Pancreas (tissue), 10 donors: ENCODE data around the gene RALGPS2. TPM values are rescaled to one million over a fixed set of nuclear protein-coding genes. Genes with fewer than 3 reads are reported as not detected.
A peak's percentile ranks its signal among the peaks of the same experiment; 100 is the strongest.

ENCODE experiments used
- ATAC-seq, 4 donors: fragments of 200-7000 bp; cut with Tn5 transposase; one replicate each; pipeline versions ENCODE4 v1.8.0 to v1.9.1; 2020; ENCODE audit warnings: mild to moderate bottlenecking in 4 of 4, moderate library complexity in 4 of 4
- DNase-seq, 6 donors: peaks; one replicate each; pipeline ENCODE4 v3.0.0-alpha.2; 2020
- FAIRE-seq: peaks from 2 replicates; lab custom pipeline; 2012; peaks lifted over from hg19 to GRCh38; lab: Jason Lieb, UNC
- H3K27ac ChIP-seq, 4 donors: fragments of 200-600 bp; sonication (generic); 1 replicate in 3 of 4; 2 replicates in 1 of 4; pipeline versions ENCODE4 v1.5.0 to v1.8.0; 2020
- H3K27me3 ChIP-seq, 4 donors: fragments of 200-600 bp; one replicate each; pipeline ENCODE4 v1.8.0; 2021
- H3K36me3 ChIP-seq, 3 donors: fragments of 200-600 bp; sonication (generic) in 1 of 3; one replicate each; pipeline versions ENCODE4 v1.5.0 to v1.8.0; 2020 to 2021
- H3K4me1 ChIP-seq, 3 donors: fragments of 200-600 bp; one replicate each; pipeline ENCODE4 v1.8.0; 2021
- H3K4me3 ChIP-seq, 4 donors: fragments of 200-600 bp; sonication (generic) in 2 of 4; one replicate each; pipeline versions ENCODE4 v1.5.0 to v1.8.0; 2020 to 2021
- H3K9me3 ChIP-seq, 4 donors: fragments of 200-600 bp; one replicate each; pipeline ENCODE4 v1.8.0; 2021
- WGBS, 2 donors: extraction: QIAGEN DNeasy Blood & Tissue Kit; methylation state at CpG; one replicate each; pipeline ENCODE4 v1.1.7; 2013; 5-methylcytosine and 5-hydroxymethylcytosine counted together
- intact Hi-C, 3 donors: fragments of 100-400 bp; cut with DNase I; formaldehyde crosslinking; loops; one replicate each; pipeline versions ENCODE4 v1.11.1 to v1.14.2; 2022
- polyA plus RNA-seq, 2 donors: library from polyadenylated mRNA; stranded (reverse); fragments of 200-250 nt; gene quantifications; one replicate each; pipeline ENCODE4 v1.2.3, GENCODE V29; 2013
- total RNA-seq, 6 donors: library from RNA; stranded (reverse); fragmentation: NEBNext Ultra II Directional in 4 of 6; extraction: Animal tissue kit (Norgen Biotek cat#: 25700) in 4 of 6; gene quantifications; one replicate each; pipeline versions ENCODE4 v1.2.1 to v1.2.4, GENCODE V29; 2021 to 2023
- TF ChIP-seq, protein P1 (sequence below), 4 donors: fragments of 200-600 bp; sonication (generic) in 3 of 4; IDR thresholded peaks; one replicate each; pipeline versions ENCODE4 v1.5.0 to v1.8.0; 2021; ENCODE audit warnings: antibody characterized with exemption in 4 of 4
- donor health status: healthy with polysubstance abuse.
- donor health status: DM: no; HTN: no; CAD: no; lungs with moderate emphysema.
- donor health status: DM: no; HTN: no; CAD: no.
- donor health status: control.
- donor health status: control.
- donor health status: Bipolar disorder and iron deficiency.
- donor health status: DM: yes; HTN: yes; CAD: no.
- donor health status: DM: no; HTN: no; CAD: no.
- donor health status: DM: no; HTN: no; CAD: no.
- donor health status: DM: yes; HTN: yes; CAD: no.

The RALGPS2 gene
- total and polyA plus RNA-seq, 8 donors, result 1.9 to 11.6 (median 7.6) TPM

DNA sequence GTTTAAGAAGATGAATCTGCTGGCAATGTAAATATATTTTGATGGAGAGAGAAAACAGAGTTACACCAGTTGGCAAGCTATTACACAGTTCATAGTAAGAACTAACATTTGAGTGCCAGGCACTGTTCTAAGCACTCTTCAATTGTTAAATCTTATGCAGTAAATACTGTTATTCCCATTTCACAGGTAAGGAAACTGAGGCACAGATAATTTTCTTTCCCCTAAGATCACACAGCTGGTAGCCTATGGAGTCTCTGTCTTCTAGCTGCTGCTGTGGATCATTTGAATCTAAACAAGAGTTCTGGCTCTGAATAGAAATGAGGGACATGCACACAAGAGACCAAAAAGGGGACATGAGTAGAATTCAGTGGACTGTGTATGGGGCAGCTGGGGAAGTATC lies 137.8 kb downstream of the RALGPS2 start:
- DNase-seq (no peak), ATAC-seq (no peak), FAIRE-seq (no peak)
- intact Hi-C loops, result no loop called here
- Histone ChIP-seq H3K9me3 (no peaks in the 10 kb centered on the region), H3K36me3 (no peaks in the 10 kb centered on the region), H3K27ac (no peak overlapping the region), H3K27me3 (no peaks in the 10 kb centered on the region), H3K4me1 (no peaks in the 10 kb centered on the region), H3K4me3 (no peak overlapping the region)
- TF ChIP-seq, protein P1, sequence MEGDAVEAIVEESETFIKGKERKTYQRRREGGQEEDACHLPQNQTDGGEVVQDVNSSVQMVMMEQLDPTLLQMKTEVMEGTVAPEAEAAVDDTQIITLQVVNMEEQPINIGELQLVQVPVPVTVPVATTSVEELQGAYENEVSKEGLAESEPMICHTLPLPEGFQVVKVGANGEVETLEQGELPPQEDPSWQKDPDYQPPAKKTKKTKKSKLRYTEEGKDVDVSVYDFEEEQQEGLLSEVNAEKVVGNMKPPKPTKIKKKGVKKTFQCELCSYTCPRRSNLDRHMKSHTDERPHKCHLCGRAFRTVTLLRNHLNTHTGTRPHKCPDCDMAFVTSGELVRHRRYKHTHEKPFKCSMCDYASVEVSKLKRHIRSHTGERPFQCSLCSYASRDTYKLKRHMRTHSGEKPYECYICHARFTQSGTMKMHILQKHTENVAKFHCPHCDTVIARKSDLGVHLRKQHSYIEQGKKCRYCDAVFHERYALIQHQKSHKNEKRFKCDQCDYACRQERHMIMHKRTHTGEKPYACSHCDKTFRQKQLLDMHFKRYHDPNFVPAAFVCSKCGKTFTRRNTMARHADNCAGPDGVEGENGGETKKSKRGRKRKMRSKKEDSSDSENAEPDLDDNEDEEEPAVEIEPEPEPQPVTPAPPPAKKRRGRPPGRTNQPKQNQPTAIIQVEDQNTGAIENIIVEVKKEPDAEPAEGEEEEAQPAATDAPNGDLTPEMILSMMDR (IDR thresholded peaks at IDR 0.05), result no peak

GRCh38 chr1:178864326-178864725 lies 139.3 kb downstream of the RALGPS2 start:
- no peak overlapping the region for H3K27ac ChIP-seq
- no peaks in the 10 kb centered on the region for H3K27me3 ChIP-seq
- intact Hi-C loops, result no loop called here
- 74 to 84% methylated on average over 6 of the region's 6 CpGs for WGBS, 2 donors
- TF ChIP-seq, protein P1 (IDR thresholded peaks at IDR 0.05), result no peak
- H3K36me3 ChIP-seq, result no peaks in the 10 kb centered on the region
- H3K4me1 ChIP-seq, result no peaks in the 10 kb centered on the region
- H3K9me3 ChIP-seq, result no peaks in the 10 kb centered on the region
- H3K4me3 ChIP-seq, result no peak overlapping the region
- DNase-seq (no peak), FAIRE-seq (no peak), ATAC-seq (no peak)

DNA sequence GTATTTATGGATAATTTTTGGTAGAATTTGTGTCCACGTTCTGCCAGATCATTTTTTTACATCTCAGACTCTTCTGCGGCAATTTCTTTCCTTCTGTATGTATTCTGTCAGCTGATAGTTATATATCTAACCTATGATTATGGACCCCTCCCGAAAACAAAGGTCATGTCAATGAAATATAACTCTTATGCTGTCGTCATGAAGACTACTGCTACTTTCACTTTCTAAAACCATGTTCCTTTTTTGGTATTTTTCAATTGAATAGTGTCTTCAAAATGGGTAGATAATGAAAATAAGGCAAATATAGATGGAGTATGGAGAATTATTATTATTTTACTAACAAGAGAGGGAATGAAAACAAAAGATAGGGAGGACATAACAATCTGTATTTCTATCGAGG lies 142.6 kb downstream of the RALGPS2 start:
- WGBS, 2 donors, result 35 to 50% methylated on average over 5 of the region's 5 CpGs
- TF ChIP-seq, protein P1 (IDR thresholded peaks at IDR 0.05), result no peak
- Histone ChIP-seq H3K9me3 (no peaks in the 10 kb centered on the region), H3K27me3 (no peaks in the 10 kb centered on the region), H3K4me1 (peaks cover 13 to 21% (median 15%) of the 10 kb centered on the region in 3 donors), H3K4me3 (peak overlapping the region in 2 of 4 donors; percentile 20 to 25), H3K27ac (peak overlapping the region in 2 of 4 donors; percentile 33 to 37), H3K36me3 (no peaks in the 10 kb centered on the region)
- intact Hi-C loops, result no loop called here
- ATAC-seq (peak in 2 of 4 donors; percentile 25 to 39), DNase-seq (no peak), FAIRE-seq (peak; percentile 87)

- TF ChIP-seq, protein P1 (IDR thresholded peaks at IDR 0.05), result no peak
- Histone ChIP-seq H3K27ac (peak overlapping the region in 2 of 4 donors; percentile 37 to 59), H3K4me3 (peak overlapping the region in 2 of 4 donors; percentile 20 to 25), H3K4me1 (peaks cover 13 to 28% (median 16%) of the 10 kb centered on the region in 3 donors), H3K36me3 (no peaks in the 10 kb centered on the region), H3K27me3 (no peaks in the 10 kb centered on the region), H3K9me3 (no peaks in the 10 kb centered on the region)
- ATAC-seq, result no peak
- no peak for DNase-seq
- 40 to 57% methylated on average over 1 of the region's 1 CpG for WGBS, 2 donors
- intact Hi-C loops, result no loop called here
- FAIRE-seq, result peak; percentile 85
Observed at GRCh38 chr1:178868706-178869105, 143.7 kb downstream of the RALGPS2 start.

GRCh38 chr1:178869119-178869697 lies 144.2 kb downstream of the RALGPS2 start:
- intact Hi-C loops, result no loop called here
- no peaks in the 10 kb centered on the region for H3K27me3 ChIP-seq
- H3K4me1 ChIP-seq, result peaks cover 13 to 28% (median 16%) of the 10 kb centered on the region in 3 donors
- no peak for DNase-seq
- FAIRE-seq, result no peak
- peak overlapping the region in 3 of 4 donors; percentile 6 to 59 (median 37) for H3K27ac ChIP-seq
- no peaks in the 10 kb centered on the region for H3K36me3 ChIP-seq
- 46 to 59% methylated on average over 3 of the region's 3 CpGs for WGBS, 2 donors
- peak overlapping the region in 2 of 4 donors; percentile 20 to 25 for H3K4me3 ChIP-seq
- ATAC-seq, result peak in 2 of 4 donors; percentile 38 to 51
- TF ChIP-seq, protein P1 (IDR thresholded peaks at IDR 0.05), result no peak
- no peaks in the 10 kb centered on the region for H3K9me3 ChIP-seq
